ENCODE data around the gene CIRBP.
A peak's percentile ranks its signal among the peaks of the same experiment; 100 is the strongest.

CIRBP gene

GRCh38 chr19:1255186-1256161 lies 13.7 kb upstream of the CIRBP start:
- no peak overlapping the region for H2AFZ ChIP-seq (ENCODE audit: low read depth)
- peaks cover 18% of the 10 kb centered on the region for H3K4me1 ChIP-seq (ENCODE audit: low read depth, poor library complexity, severe bottlenecking)
- no peak overlapping the region for H3K9ac ChIP-seq
- TF ChIP-seq CTCF (conservative IDR thresholded peaks at IDR 0.05; ENCODE audit: low read depth, low read length) = no peak
- H3K27ac ChIP-seq = no peak overlapping the region
- no peaks in the 10 kb centered on the region for H3K79me2 ChIP-seq (ENCODE audit: insufficient read depth, low read depth)
- no peaks in the 10 kb centered on the region; the same call in 1 of the 2 replicates for H3K36me3 ChIP-seq (ENCODE audit: insufficient read depth)
- no peak overlapping the region for H3K4me3 ChIP-seq (IDR thresholded peaks at IDR 0.05; ENCODE audit: insufficient read depth, low read depth, low read length)
- H3K4me2 ChIP-seq = no peak overlapping the region
- no peaks in the 10 kb centered on the region for H3K27me3 ChIP-seq (ENCODE audit: insufficient read depth, low read depth)
- H4K20me1 ChIP-seq (ENCODE audit: insufficient read depth) = no peaks in the 10 kb centered on the region

GRCh38 chr19:1256646-1257474 lies 12.3 kb upstream of the CIRBP start:
- Histone ChIP-seq H4K20me1 (ENCODE audit: insufficient read depth) (no peaks in the 10 kb centered on the region), H3K4me2 (no peak overlapping the region), H3K79me2 (ENCODE audit: insufficient read depth, low read depth) (no peaks in the 10 kb centered on the region), H3K4me3 (IDR thresholded peaks at IDR 0.05; ENCODE audit: insufficient read depth, low read depth, low read length) (no peak overlapping the region), H3K9ac (no peak overlapping the region), H3K36me3 (ENCODE audit: insufficient read depth) (no peaks in the 10 kb centered on the region; the same call in 1 of the 2 replicates), H3K4me1 (ENCODE audit: low read depth, poor library complexity, severe bottlenecking) (peaks cover 22% of the 10 kb centered on the region), H2AFZ (ENCODE audit: low read depth) (no peak overlapping the region), H3K27me3 (ENCODE audit: insufficient read depth, low read depth) (no peaks in the 10 kb centered on the region), H3K27ac (no peak overlapping the region)
- TF ChIP-seq CTCF (conservative IDR thresholded peaks at IDR 0.05; ENCODE audit: low read depth, low read length) = no peak

- Histone ChIP-seq H2AFZ (ENCODE audit: low read depth) (no peak overlapping the region), H3K4me2 (no peak overlapping the region), H3K79me2 (ENCODE audit: insufficient read depth, low read depth) (no peaks in the 10 kb centered on the region), H3K9ac (no peak overlapping the region), H3K4me1 (ENCODE audit: low read depth, poor library complexity, severe bottlenecking) (peaks cover 29% of the 10 kb centered on the region), H3K36me3 (ENCODE audit: insufficient read depth) (no peaks in the 10 kb centered on the region; the same call in 1 of the 2 replicates), H4K20me1 (ENCODE audit: insufficient read depth) (no peaks in the 10 kb centered on the region), H3K4me3 (IDR thresholded peaks at IDR 0.05; ENCODE audit: insufficient read depth, low read depth, low read length) (no peak overlapping the region), H3K27ac (no peak overlapping the region), H3K27me3 (ENCODE audit: insufficient read depth, low read depth) (no peaks in the 10 kb centered on the region)
- no peak for TF ChIP-seq CTCF (conservative IDR thresholded peaks at IDR 0.05; ENCODE audit: low read depth, low read length)
Measured at GRCh38 chr19:1257475-1258162, 11.5 kb upstream of the CIRBP start.

GRCh38 chr19:1258163-1258492 lies 11.0 kb upstream of the CIRBP start:
- H3K27ac ChIP-seq = no peak overlapping the region
- H3K4me3 ChIP-seq (IDR thresholded peaks at IDR 0.05; ENCODE audit: insufficient read depth, low read depth, low read length) = no peak overlapping the region
- H3K36me3 ChIP-seq (ENCODE audit: insufficient read depth) = no peaks in the 10 kb centered on the region; the same call in 1 of the 2 replicates
- no peak overlapping the region for H2AFZ ChIP-seq (ENCODE audit: low read depth)
- H3K4me1 ChIP-seq (ENCODE audit: low read depth, poor library complexity, severe bottlenecking) = peaks cover 29% of the 10 kb centered on the region
- H3K9ac ChIP-seq = no peak overlapping the region
- H4K20me1 ChIP-seq (ENCODE audit: insufficient read depth) = no peaks in the 10 kb centered on the region
- no peaks in the 10 kb centered on the region for H3K79me2 ChIP-seq (ENCODE audit: insufficient read depth, low read depth)
- H3K4me2 ChIP-seq = peak overlapping the region; percentile 86; the same call in 1 of the 2 replicates
- H3K27me3 ChIP-seq (ENCODE audit: insufficient read depth, low read depth) = no peaks in the 10 kb centered on the region
- TF ChIP-seq CTCF (conservative IDR thresholded peaks at IDR 0.05; ENCODE audit: low read depth, low read length) = no peak

All from KMS-11 (cell line).